Body of pancreas (tissue), 4 donors: ENCODE data around the gene QRFPR. TPM values are rescaled to one million over a fixed set of nuclear protein-coding genes. Genes with fewer than 3 reads are reported as not detected.
A peak's percentile ranks its signal among the peaks of the same experiment; 100 is the strongest.

Experiments
- ATAC-seq: fragments of 150-250 bp; one replicate; pipeline ENCODE4 v1.9.1; 2016
- DNase-seq, 4 donors: peaks; one replicate each; pipeline ENCODE4 v3.0.0-alpha.2; 2019
- H3K27ac ChIP-seq, 4 donors: fragments of 200-600 bp; sonication (generic); 1 replicate in 3 of 4; 2 replicates in 1 of 4; pipeline versions ENCODE4 v1.5.1 to v1.6.1; 2016 to 2019; ENCODE audit warnings: mild to moderate bottlenecking in 1 of 4, mixed read lengths in 1 of 4, moderate library complexity in 1 of 4
- H3K27me3 ChIP-seq, 2 donors: fragments of 200-600 bp; sonication (generic); one replicate each; pipeline ENCODE4 v1.6.0; 2016; ENCODE audit warnings: mild to moderate bottlenecking in 1 of 2
- H3K36me3 ChIP-seq, 2 donors: fragments of 200-600 bp; sonication (generic); replicated peaks in 1 of 2; 2 replicates each; pipeline ENCODE4 v1.5.1; 2016; ENCODE audit warnings: low read depth in 2 of 2; ENCODE audit not compliant: insufficient read depth in 1 of 2
- H3K4me1 ChIP-seq: fragments of 200-600 bp; sonication (generic); one replicate; pipeline ENCODE4 v1.6.0; 2016
- H3K4me3 ChIP-seq, 2 donors: fragments of 200-600 bp; sonication (generic); 1 replicate in 1 of 2; 2 replicates in 1 of 2; pipeline ENCODE4 v1.5.1; 2016 to 2019
- H3K9me3 ChIP-seq, 3 donors: fragments of 200-600 bp; sonication (generic); 1 replicate in 2 of 3; 2 replicates in 1 of 3; pipeline ENCODE4 v1.5.1; 2016
- CTCF ChIP-seq, 7 experiments: fragments of 450-650 bp in 4 of 7; fragments of 200-600 bp in 3 of 7; sonication (generic) in 3 of 7; IDR thresholded peaks; one replicate each; pipeline ENCODE4 v1.5.1; 2016 to 2019; ENCODE audit warnings: antibody characterized with exemption in 7 of 7
- POLR2A ChIP-seq, 3 donors: fragments of 450-650 bp; IDR thresholded peaks; one replicate each; pipeline ENCODE4 v1.6.1; 2016; ENCODE audit warnings: antibody characterized with exemption in 3 of 3, mild to moderate bottlenecking in 2 of 3
- WGBS, 2 donors: methylation state at CpG; one replicate each; pipeline ENCODE4 v1.1.5; 2017; 5-methylcytosine and 5-hydroxymethylcytosine counted together
- intact Hi-C: fragments of 100-400 bp; cut with DNase I; formaldehyde crosslinking; loops from one replicate; pipeline ENCODE4 v1.15.1; 2023
- total RNA-seq, 2 donors: library from RNA; depleted of rRNA; stranded (reverse); fragments of >200 nt; gene quantifications; one replicate each; pipeline ENCODE4 v1.1.0, GENCODE V29; 2016

QRFPR gene
- total RNA-seq, 2 donors from 2014 or later, result not detected

GRCh38 chr4:121373841-121374240 is 7.0 kb downstream of the QRFPR start:
- no peak for ATAC-seq
- DNase-seq, result no peak
- no peaks in the 10 kb centered on the region for H3K36me3 ChIP-seq
- no peaks in the 10 kb centered on the region for H3K9me3 ChIP-seq
- intact Hi-C loops, result loop anchor here (10.0 kb wide), 1 partner anchor 361 kb away; no protein-coding TSS in a partner anchor
- no peak for TF ChIP-seq POLR2A (IDR thresholded peaks at IDR 0.05)
- TF ChIP-seq CTCF (IDR thresholded peaks at IDR 0.05), result no peak
- H3K4me3 ChIP-seq, result no peak overlapping the region
- no peak overlapping the region for H3K27ac ChIP-seq
- H3K27me3 ChIP-seq, result no peaks in the 10 kb centered on the region
- no peaks in the 10 kb centered on the region for H3K4me1 ChIP-seq
- 70 to 74% methylated on average over 6 of the region's 6 CpGs for WGBS, 2 donors

DNA sequence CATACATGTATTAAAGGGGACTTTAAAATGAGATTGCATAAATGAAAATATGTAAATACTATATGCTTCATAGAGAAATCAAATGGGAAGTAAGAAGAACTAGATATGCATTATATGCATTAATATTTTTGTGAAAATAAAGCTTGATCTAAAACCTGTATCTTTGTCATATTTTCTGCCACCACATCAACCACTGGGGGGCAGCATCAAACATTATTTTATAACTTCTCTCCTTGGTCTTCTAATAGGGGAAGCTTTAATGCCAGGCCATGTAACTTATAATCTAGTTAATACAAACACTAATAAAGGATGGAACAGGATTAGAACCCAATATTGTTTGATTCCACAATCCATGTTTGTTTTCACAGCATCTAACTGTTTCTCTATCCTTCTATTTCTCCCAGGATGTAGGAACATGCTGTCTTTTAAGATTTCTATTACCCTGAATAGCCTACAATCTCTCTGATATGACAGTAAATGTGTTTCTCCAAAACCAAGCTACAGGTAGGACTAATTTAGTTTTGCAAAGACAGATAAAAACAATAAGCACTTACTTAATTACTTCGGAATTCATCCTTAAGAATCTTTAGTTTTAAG is 10.0 kb downstream of the QRFPR start:
- Histone ChIP-seq H3K4me1 (no peaks in the 10 kb centered on the region), H3K36me3 (no peaks in the 10 kb centered on the region), H3K9me3 (no peaks in the 10 kb centered on the region), H3K27ac (no peak overlapping the region), H3K27me3 (no peaks in the 10 kb centered on the region), H3K4me3 (no peak overlapping the region)
- 39 to 44% methylated on average over 1 of the region's 1 CpG for WGBS, 2 donors
- peak; percentile 33 to 66 (median 48) for DNase-seq
- intact Hi-C loops, result loop anchor here (10.0 kb wide), 1 partner anchor 364 kb away; no protein-coding TSS in a partner anchor
- TF ChIP-seq POLR2A (IDR thresholded peaks at IDR 0.05), result no peak
- TF ChIP-seq CTCF (IDR thresholded peaks at IDR 0.05), result peak; percentile 25 to 69 (median 51)
- peak; percentile 58 for ATAC-seq

GRCh38 chr4:121360495-121360894 is 20.3 kb downstream of the QRFPR start:
- DNase-seq (no peak), ATAC-seq (no peak)
- H3K27me3 ChIP-seq, result no peaks in the 10 kb centered on the region
- H3K36me3 ChIP-seq, result no peaks in the 10 kb centered on the region
- H3K27ac ChIP-seq, result no peak overlapping the region
- intact Hi-C loops, result no loop called here
- no peak overlapping the region for H3K4me3 ChIP-seq
- H3K9me3 ChIP-seq, result no peaks in the 10 kb centered on the region
- H3K4me1 ChIP-seq, result no peaks in the 10 kb centered on the region
- TF ChIP-seq CTCF (IDR thresholded peaks at IDR 0.05) (no peak), POLR2A (IDR thresholded peaks at IDR 0.05) (no peak)
- WGBS, 2 donors, result 56 to 74% methylated on average over 1 of the region's 1 CpG

- no peak overlapping the region for H3K4me3 ChIP-seq
- H3K9me3 ChIP-seq, result no peaks in the 10 kb centered on the region
- no peaks in the 10 kb centered on the region for H3K36me3 ChIP-seq
- no peaks in the 10 kb centered on the region for H3K4me1 ChIP-seq
- intact Hi-C loops, result no loop called here
- TF ChIP-seq POLR2A (IDR thresholded peaks at IDR 0.05) (no peak), CTCF (IDR thresholded peaks at IDR 0.05) (no peak)
- no peaks in the 10 kb centered on the region for H3K27me3 ChIP-seq
- no peak for DNase-seq
- no peak overlapping the region for H3K27ac ChIP-seq
- ATAC-seq, result no peak
Measured at GRCh38 chr4:121358473-121358872, 22.3 kb downstream of the QRFPR start.

DNA sequence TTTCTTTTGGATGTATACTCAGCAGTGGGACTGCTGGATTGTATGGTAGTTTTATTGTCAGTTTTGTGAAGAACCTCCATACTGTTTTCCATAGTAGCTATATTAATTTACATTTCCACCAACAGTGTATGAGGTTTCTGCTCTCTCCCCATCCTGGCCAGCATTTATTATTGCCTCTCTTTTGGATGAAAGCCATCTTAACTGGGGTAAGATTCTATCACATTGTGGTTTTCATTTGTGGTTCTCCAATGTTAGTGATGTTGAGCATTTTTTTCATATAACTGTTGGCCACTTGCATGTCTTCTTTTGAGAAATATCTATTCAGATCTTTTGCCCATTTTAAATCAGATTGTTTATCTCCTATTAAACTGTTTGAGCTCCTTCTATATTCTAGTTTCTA is 27.6 kb downstream of the QRFPR start:
- no peak for ATAC-seq
- no peaks in the 10 kb centered on the region for H3K4me1 ChIP-seq

More for the DNA sequence above, 27.6 kb downstream of the QRFPR start:
- Histone ChIP-seq H3K9me3 (no peaks in the 10 kb centered on the region), H3K4me3 (no peak overlapping the region), H3K27me3 (no peaks in the 10 kb centered on the region), H3K36me3 (no peaks in the 10 kb centered on the region), H3K27ac (no peak overlapping the region)
- TF ChIP-seq POLR2A (IDR thresholded peaks at IDR 0.05) (no peak), CTCF (IDR thresholded peaks at IDR 0.05) (no peak)
- no peak for DNase-seq
- intact Hi-C loops, result no loop called here
